Left lung (tissue), 10 donors: ENCODE data around the gene DLEC1. TPM values are rescaled to one million over a fixed set of nuclear protein-coding genes. Genes with fewer than 3 reads are reported as not detected.
"Not testable (repeated sequence)": the region's sequence is repeated elsewhere in the genome, so short reads cannot be mapped to it uniquely, and the experiment has no call there.

Experiments used
- ATAC-seq: fragments of 200-7000 bp; cut with Tn5 transposase; one replicate; pipeline ENCODE4 v1.9.1; 2020; ENCODE audit warnings: moderate library complexity
- DNase-seq, 4 donors: peaks; one replicate each; pipeline ENCODE4 v3.0.0-alpha.2; 2013 to 2020
- H3K27ac ChIP-seq, 2 donors: fragments of 200-600 bp; sonication (generic) in 1 of 2; one replicate each; pipeline versions ENCODE4 v1.5.0 to v1.8.0; 2020 to 2021
- H3K27me3 ChIP-seq, 2 donors: fragments of 200-600 bp; sonication (generic) in 1 of 2; one replicate each; pipeline versions ENCODE4 v1.5.0 to v1.8.0; 2020 to 2021
- H3K36me3 ChIP-seq, 2 donors: fragments of 200-600 bp; sonication (generic) in 1 of 2; one replicate each; pipeline versions ENCODE4 v1.5.0 to v1.8.0; 2020 to 2021
- H3K4me1 ChIP-seq, 2 donors: fragments of 200-600 bp; one replicate each; pipeline ENCODE4 v1.8.0; 2021
- H3K4me3 ChIP-seq, 2 donors: fragments of 200-600 bp; sonication (generic) in 1 of 2; one replicate each; pipeline versions ENCODE4 v1.5.0 to v1.8.0; 2020 to 2021; ENCODE audit warnings: mild to moderate bottlenecking in 1 of 2
- H3K9me3 ChIP-seq, 2 donors: fragments of 200-600 bp; sonication (generic) in 1 of 2; one replicate each; pipeline versions ENCODE4 v1.5.0 to v1.8.0; 2020 to 2021
- intact Hi-C, 2 donors: fragments of 100-400 bp; cut with DNase I; formaldehyde crosslinking; loops; one replicate each; pipeline versions ENCODE4 v1.11.2 to v1.14.2; 2022
- polyA plus RNA-seq, 6 donors: library from polyadenylated mRNA; unstranded; fragments of 120-200 nt; gene quantifications; one replicate each; pipeline ENCODE4 v1.2.1, GENCODE V29; 2013; ENCODE audit not compliant: insufficient read length in 6 of 6
- total RNA-seq, 2 donors: library from RNA; stranded (reverse); fragmentation: NEBNext Ultra II Directional; extraction: Animal tissue kit (Norgen Biotek cat#: 25700); gene quantifications; one replicate each; pipeline ENCODE4 v1.2.1, GENCODE V29; 2021
- TF ChIP-seq, protein P1 (sequence below), 2 donors: fragments of 200-600 bp; sonication (generic) in 1 of 2; IDR thresholded peaks; one replicate each; pipeline versions ENCODE4 v1.5.0 to v1.8.0; 2021; ENCODE audit warnings: antibody characterized with exemption in 2 of 2
- donor health status: DM: no; HTN: yes; CAD: no.
- donor health status: DM: no; HTN: no; CAD: no.

DLEC1 gene
- total and polyA plus RNA-seq, 8 donors, result 2.8 to 10.5 (median 6.1) TPM

DNA sequence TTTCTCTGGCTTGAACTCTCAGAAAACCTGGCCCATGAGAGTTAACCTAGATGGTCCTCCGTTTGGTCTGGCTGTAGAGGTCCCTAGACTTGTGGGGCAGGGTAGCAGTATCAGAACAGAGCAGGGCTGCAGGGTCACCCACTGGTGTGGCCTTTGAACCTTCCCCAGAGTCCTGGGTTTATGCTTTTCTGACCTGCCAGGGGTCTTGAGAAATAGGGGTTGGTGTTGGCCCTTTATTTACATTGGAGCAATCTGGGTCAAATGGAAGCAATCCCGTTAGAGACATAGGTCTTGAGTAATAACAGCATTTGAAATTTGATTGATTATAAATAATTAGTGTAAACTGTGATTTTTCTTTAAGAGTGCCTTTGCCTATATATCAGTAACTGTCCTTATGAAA, 23.8 kb downstream of the DLEC1 start:
- no peaks in the 10 kb centered on the region for H3K27me3 ChIP-seq
- no peaks in the 10 kb centered on the region for H3K9me3 ChIP-seq
- H3K4me1 ChIP-seq, result no peaks in the 10 kb centered on the region
- no peak for DNase-seq
- no peaks in the 10 kb centered on the region for H3K36me3 ChIP-seq
- ATAC-seq, result no peak
- no peak overlapping the region for H3K27ac ChIP-seq
- TF ChIP-seq, protein P1, sequence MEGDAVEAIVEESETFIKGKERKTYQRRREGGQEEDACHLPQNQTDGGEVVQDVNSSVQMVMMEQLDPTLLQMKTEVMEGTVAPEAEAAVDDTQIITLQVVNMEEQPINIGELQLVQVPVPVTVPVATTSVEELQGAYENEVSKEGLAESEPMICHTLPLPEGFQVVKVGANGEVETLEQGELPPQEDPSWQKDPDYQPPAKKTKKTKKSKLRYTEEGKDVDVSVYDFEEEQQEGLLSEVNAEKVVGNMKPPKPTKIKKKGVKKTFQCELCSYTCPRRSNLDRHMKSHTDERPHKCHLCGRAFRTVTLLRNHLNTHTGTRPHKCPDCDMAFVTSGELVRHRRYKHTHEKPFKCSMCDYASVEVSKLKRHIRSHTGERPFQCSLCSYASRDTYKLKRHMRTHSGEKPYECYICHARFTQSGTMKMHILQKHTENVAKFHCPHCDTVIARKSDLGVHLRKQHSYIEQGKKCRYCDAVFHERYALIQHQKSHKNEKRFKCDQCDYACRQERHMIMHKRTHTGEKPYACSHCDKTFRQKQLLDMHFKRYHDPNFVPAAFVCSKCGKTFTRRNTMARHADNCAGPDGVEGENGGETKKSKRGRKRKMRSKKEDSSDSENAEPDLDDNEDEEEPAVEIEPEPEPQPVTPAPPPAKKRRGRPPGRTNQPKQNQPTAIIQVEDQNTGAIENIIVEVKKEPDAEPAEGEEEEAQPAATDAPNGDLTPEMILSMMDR (IDR thresholded peaks at IDR 0.05), result no peak
- no peak overlapping the region for H3K4me3 ChIP-seq
- intact Hi-C loops, result no loop called here

DNA sequence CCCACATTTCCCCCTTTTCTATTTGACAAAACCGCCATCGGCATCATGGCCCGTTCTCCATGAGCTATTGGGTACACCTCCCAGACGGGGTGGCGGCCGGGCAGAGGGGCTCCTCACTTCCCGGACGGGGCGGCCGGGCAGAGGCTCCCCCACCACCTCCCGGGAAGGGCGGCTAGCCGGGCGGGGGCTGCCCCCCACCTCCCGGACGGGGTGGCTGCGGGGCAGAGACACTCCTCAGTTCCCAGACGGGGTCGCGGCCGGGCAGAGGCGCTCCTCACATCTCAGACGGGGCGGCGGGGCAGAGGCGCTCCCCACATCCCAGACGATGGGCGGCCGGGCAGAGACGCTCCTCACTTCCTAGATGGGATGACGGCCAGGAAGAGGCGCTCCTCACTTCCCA, 25.4 kb downstream of the DLEC1 start:
- H3K4me1 ChIP-seq, intact Hi-C loops, H3K36me3 ChIP-seq, H3K4me3 ChIP-seq, DNase-seq, H3K9me3 ChIP-seq, H3K27me3 ChIP-seq, ATAC-seq, H3K27ac ChIP-seq: not testable (repeated sequence)

DNA sequence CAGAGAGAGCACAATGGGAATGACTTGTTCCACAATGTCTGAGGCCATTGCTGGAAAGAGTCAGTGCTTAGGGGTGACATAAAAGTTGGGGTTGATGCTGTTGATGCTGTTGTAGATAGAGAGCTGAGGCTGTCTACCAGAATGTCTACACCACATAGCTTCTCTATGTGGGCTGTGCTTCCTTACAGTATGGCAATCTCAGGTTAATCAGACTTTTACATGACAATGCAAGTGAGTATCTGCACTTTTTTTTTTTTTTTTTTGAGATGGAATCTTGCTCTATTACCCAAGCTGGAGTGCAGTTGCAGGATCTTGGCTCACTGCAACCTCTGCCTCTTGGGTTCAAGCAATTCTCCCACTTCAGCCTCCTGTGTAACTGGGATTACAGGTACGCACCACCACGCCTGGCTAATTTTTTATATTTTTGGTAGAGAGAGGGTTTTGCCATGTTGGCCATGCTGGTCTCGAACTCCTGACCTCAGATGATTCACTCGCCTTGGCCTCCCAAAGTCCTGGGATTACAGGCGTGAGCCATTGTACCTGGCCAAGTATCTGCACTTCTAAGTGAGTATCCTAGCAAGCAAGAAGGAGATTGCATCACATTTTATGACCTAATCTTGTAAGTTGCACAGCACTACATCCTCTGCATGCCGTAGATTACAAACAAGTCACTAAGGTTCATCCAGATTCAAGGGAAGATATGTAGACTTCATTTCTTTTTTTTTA, 28.7 kb downstream of the DLEC1 start:
- no peaks in the 10 kb centered on the region for H3K36me3 ChIP-seq
- DNase-seq (no peak), ATAC-seq (peak; percentile 60)
- no peak overlapping the region for H3K4me3 ChIP-seq
- H3K9me3 ChIP-seq, result no peaks in the 10 kb centered on the region
- no peak overlapping the region for H3K27ac ChIP-seq
- H3K4me1 ChIP-seq, result no peaks in the 10 kb centered on the region
- H3K27me3 ChIP-seq, result no peaks in the 10 kb centered on the region
- intact Hi-C loops, result no loop called here
- TF ChIP-seq, protein P1 (IDR thresholded peaks at IDR 0.05), result no peak

DNA sequence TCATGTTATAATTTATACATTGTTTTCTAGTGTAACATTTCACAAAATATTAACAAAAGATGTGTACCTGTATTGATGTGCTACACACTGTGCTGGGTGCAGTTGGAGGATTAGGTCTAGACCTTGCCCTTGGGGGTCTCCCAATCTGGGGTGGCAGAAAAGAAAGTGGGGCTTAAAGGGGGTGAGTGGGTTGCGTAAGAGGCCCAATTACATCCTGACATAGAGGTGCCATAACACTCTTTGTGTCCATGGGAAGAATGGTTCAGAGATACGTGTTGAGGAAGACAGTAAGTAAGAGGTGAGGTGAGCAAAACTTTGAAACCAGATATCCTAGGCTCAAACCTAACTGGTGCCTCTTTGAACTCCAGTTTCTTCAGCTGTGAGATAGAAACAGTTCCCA, 31.0 kb downstream of the DLEC1 start:
- intact Hi-C loops, result no loop called here
- TF ChIP-seq, protein P1 (IDR thresholded peaks at IDR 0.05), result no peak
- DNase-seq (no peak), ATAC-seq (no peak)
- Histone ChIP-seq H3K27me3 (no peaks in the 10 kb centered on the region), H3K9me3 (no peaks in the 10 kb centered on the region), H3K36me3 (no peaks in the 10 kb centered on the region), H3K4me3 (no peak overlapping the region), H3K27ac (no peak overlapping the region), H3K4me1 (no peaks in the 10 kb centered on the region)

DNA sequence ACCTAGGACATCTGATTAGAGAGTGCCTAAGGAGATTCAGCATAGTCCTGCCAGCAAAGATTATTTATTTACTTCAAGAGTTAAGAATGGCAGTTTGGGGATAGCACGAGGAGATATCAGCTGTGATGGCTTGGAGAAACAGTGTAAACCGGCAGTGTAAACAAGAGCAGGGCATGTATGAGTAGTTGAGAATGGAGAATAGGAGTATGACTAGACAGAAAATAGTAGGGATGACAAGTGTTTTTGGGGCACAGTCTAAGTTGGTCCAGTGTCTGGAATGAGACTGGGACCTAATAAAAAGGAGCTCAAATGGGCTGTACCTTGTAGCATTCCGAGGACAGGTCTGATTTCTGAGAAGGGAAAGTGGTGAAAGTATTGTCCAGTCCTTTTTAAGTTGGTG, 38.1 kb downstream of the DLEC1 start:
- H3K9me3 ChIP-seq, H3K4me1 ChIP-seq, H3K4me3 ChIP-seq, H3K27ac ChIP-seq, H3K36me3 ChIP-seq, intact Hi-C loops, H3K27me3 ChIP-seq, ATAC-seq, DNase-seq: not testable (repeated sequence)

DNA sequence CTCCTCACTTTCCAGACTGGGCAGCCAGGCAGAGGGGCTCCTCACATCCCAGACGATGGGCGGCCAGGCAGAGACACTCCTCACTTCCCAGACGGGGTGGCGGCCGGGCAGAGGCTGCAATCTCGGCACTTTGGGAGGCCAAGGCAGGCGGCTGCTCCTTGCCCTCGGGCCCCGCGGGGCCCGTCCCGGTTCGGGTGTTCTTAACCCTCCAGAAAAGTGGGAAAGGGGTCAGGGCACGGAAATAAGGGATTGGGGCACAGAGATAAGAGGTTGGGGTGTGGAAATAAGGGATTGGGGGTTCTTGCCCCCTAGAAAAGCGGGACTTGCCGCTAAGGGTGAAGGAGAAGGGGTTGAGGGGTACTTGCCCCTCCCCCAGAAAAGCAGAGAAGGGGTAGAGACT, 43.3 kb downstream of the DLEC1 start:
- not testable (repeated sequence) for ATAC-seq, DNase-seq

DNA sequence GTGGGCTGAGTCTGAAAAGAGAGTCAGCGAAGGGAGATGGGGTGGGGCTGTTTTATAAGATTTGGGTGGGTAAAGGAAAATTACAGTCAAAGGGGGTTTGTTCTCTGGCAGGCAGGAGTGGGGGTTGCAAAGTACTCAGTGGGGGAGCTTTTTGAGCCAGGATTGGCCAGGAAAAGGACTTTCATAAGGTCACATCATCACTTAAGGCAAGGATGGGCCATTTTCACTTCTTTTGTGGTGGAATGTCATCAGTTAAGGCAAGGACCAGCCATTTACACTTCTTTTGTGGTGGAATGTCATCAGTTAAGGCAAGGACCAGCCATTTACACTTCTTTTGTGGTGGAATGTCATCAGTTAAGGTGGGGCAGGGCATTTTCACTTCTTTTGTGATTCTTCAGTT, 44.2 kb downstream of the DLEC1 start:
- ATAC-seq, result not testable (repeated sequence)

More for the DNA sequence above, 43.3 kb downstream of the DLEC1 start:
- H3K4me1 ChIP-seq, H3K4me3 ChIP-seq, H3K27me3 ChIP-seq, H3K27ac ChIP-seq, H3K36me3 ChIP-seq, H3K9me3 ChIP-seq, intact Hi-C loops: not testable (repeated sequence)

More for the DNA sequence above, 44.2 kb downstream of the DLEC1 start:
- H3K27ac ChIP-seq, H3K4me1 ChIP-seq, H3K27me3 ChIP-seq, H3K36me3 ChIP-seq, DNase-seq, H3K4me3 ChIP-seq, intact Hi-C loops, H3K9me3 ChIP-seq: not testable (repeated sequence)
